HEK293 (cell line): ENCODE results near the gene IKZF2.

Experiments
- KLF7 ChIP-seq: fragments of 450-650 bp; formaldehyde crosslinking; IDR thresholded peaks from 2 replicates; pipeline ENCODE4 v1.5.1; 2016; ENCODE audit warnings: missing biosample characterization, missing genetic modification characterization, borderline replicate concordance
- KLF9 ChIP-seq: fragments of 450-650 bp; formaldehyde crosslinking; IDR thresholded peaks from 2 replicates; pipeline ENCODE4 v1.5.1; 2016; ENCODE audit warnings: missing biosample characterization, missing genetic modification characterization, low read depth
- ZNF121 ChIP-seq: fragments of 450-650 bp; formaldehyde crosslinking; IDR thresholded peaks from 2 replicates; pipeline ENCODE4 v1.5.1; 2016; ENCODE audit warnings: missing biosample characterization, missing genetic modification characterization
- ZNF148 ChIP-seq: fragments of 450-650 bp; formaldehyde crosslinking; IDR thresholded peaks from 2 replicates; pipeline ENCODE4 v1.5.0; 2017; ENCODE audit warnings: missing biosample characterization, missing genetic modification characterization, borderline replicate concordance
- ZNF175 ChIP-seq: fragments of 450-650 bp; formaldehyde crosslinking; IDR thresholded peaks from 2 replicates; pipeline ENCODE4 v1.5.1; 2016; ENCODE audit warnings: missing biosample characterization, missing genetic modification characterization
- ZNF362 ChIP-seq: fragments of 450-650 bp; formaldehyde crosslinking; IDR thresholded peaks from 2 replicates; pipeline ENCODE4 v1.5.1; 2016; ENCODE audit warnings: missing biosample characterization, missing genetic modification characterization
- ZNF521 ChIP-seq: fragments of 450-650 bp; formaldehyde crosslinking; IDR thresholded peaks from 2 replicates; pipeline ENCODE4 v1.5.1; 2017; ENCODE audit warnings: missing biosample characterization, mild to moderate bottlenecking, missing genetic modification characterization
- TF ChIP-seq, protein P1 (sequence below): fragments of 450-650 bp; formaldehyde crosslinking; IDR thresholded peaks from 2 replicates; pipeline ENCODE4 v1.5.1; 2016; ENCODE audit warnings: missing biosample characterization, missing genetic modification characterization
- TF ChIP-seq, protein P2 (sequence below): fragments of 450-650 bp; formaldehyde crosslinking; IDR thresholded peaks from 2 replicates; pipeline ENCODE4 v1.5.1; 2016; ENCODE audit warnings: missing biosample characterization, missing genetic modification characterization

- TF ChIP-seq, protein P1, sequence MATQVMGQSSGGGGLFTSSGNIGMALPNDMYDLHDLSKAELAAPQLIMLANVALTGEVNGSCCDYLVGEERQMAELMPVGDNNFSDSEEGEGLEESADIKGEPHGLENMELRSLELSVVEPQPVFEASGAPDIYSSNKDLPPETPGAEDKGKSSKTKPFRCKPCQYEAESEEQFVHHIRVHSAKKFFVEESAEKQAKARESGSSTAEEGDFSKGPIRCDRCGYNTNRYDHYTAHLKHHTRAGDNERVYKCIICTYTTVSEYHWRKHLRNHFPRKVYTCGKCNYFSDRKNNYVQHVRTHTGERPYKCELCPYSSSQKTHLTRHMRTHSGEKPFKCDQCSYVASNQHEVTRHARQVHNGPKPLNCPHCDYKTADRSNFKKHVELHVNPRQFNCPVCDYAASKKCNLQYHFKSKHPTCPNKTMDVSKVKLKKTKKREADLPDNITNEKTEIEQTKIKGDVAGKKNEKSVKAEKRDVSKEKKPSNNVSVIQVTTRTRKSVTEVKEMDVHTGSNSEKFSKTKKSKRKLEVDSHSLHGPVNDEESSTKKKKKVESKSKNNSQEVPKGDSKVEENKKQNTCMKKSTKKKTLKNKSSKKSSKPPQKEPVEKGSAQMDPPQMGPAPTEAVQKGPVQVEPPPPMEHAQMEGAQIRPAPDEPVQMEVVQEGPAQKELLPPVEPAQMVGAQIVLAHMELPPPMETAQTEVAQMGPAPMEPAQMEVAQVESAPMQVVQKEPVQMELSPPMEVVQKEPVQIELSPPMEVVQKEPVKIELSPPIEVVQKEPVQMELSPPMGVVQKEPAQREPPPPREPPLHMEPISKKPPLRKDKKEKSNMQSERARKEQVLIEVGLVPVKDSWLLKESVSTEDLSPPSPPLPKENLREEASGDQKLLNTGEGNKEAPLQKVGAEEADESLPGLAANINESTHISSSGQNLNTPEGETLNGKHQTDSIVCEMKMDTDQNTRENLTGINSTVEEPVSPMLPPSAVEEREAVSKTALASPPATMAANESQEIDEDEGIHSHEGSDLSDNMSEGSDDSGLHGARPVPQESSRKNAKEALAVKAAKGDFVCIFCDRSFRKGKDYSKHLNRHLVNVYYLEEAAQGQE (tag by site-specific recombination) = no peak
- TF ChIP-seq ZNF362 (tag by site-specific recombination) = no peak
- no peak for TF ChIP-seq ZNF148
- no peak for TF ChIP-seq ZNF521 (tag by site-specific recombination)
- no peak for TF ChIP-seq ZNF121 (tag by site-specific recombination)
- TF ChIP-seq, protein P2, sequence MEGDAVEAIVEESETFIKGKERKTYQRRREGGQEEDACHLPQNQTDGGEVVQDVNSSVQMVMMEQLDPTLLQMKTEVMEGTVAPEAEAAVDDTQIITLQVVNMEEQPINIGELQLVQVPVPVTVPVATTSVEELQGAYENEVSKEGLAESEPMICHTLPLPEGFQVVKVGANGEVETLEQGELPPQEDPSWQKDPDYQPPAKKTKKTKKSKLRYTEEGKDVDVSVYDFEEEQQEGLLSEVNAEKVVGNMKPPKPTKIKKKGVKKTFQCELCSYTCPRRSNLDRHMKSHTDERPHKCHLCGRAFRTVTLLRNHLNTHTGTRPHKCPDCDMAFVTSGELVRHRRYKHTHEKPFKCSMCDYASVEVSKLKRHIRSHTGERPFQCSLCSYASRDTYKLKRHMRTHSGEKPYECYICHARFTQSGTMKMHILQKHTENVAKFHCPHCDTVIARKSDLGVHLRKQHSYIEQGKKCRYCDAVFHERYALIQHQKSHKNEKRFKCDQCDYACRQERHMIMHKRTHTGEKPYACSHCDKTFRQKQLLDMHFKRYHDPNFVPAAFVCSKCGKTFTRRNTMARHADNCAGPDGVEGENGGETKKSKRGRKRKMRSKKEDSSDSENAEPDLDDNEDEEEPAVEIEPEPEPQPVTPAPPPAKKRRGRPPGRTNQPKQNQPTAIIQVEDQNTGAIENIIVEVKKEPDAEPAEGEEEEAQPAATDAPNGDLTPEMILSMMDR (tag by site-specific recombination) = no peak
- TF ChIP-seq KLF9 (tag by site-specific recombination) = no peak
- TF ChIP-seq KLF7 (tag by site-specific recombination) = no peak
- TF ChIP-seq ZNF175 (tag by site-specific recombination) = no peak
Observed at GRCh38 chr2:213157242-213157641, 5.8 kb upstream of the IKZF2 start.
